ENCODE measurements around the gene ECE1. TPM values are rescaled to one million over a fixed set of nuclear protein-coding genes. Genes with fewer than 3 reads are reported as not detected.
"Not testable (repeated sequence)": the region's sequence is repeated elsewhere in the genome, so short reads cannot be mapped to it uniquely, and the experiment has no call there.

The ECE1 gene
- total and polyA plus RNA-seq, 2 donors (not counting 1 experiment from before 2014, with no cell fraction given) = 131 to 138 TPM

DNA sequence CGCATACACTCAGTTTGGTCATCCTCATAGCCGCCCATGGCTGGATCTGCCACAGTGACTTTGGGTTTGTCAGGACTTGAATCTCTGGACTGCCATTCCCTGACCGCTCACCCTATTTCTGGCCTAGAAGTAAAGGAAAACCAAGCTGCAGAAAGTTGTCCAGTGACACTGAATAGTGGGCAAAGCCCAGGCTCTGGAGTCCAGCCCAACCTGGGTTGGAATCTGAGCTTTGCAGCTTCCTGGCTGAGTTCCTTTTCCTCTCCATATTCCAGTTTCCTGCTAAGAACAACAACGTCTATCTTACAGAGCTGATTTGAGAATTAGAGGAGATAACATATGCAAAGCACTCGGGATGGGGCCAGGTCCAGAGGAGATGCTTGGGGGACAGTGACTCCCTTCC is 98.0 kb downstream of the ECE1 start:
- DNase-seq (ENCODE audit: low read depth in 2 of 2) = no peak
- H3K79me2 ChIP-seq (ENCODE audit: control insufficient read depth, insufficient read depth, low read length) = no peaks in the 10 kb centered on the region
- no peaks in the 10 kb centered on the region for H4K20me1 ChIP-seq (ENCODE audit: control insufficient read depth, extremely low read depth, insufficient read depth, low read length)
- peaks cover 3% of the 10 kb centered on the region for H3K4me1 ChIP-seq (ENCODE audit: control insufficient read depth, extremely low read depth, insufficient read depth, low read length)
- no peaks in the 10 kb centered on the region for H3K9me3 ChIP-seq (ENCODE audit: control insufficient read depth, insufficient read depth, low read depth, low read length)
- H2AFZ ChIP-seq (ENCODE audit: low read length) = no peak overlapping the region
- H3K4me2 ChIP-seq (ENCODE audit: extremely low read depth, insufficient read depth, low read length) = no peak overlapping the region
- TF ChIP-seq EZH2 (IDR thresholded peaks at IDR 0.05; ENCODE audit: low read length, missing control alignments) = no peak
- TF ChIP-seq, protein P1, sequence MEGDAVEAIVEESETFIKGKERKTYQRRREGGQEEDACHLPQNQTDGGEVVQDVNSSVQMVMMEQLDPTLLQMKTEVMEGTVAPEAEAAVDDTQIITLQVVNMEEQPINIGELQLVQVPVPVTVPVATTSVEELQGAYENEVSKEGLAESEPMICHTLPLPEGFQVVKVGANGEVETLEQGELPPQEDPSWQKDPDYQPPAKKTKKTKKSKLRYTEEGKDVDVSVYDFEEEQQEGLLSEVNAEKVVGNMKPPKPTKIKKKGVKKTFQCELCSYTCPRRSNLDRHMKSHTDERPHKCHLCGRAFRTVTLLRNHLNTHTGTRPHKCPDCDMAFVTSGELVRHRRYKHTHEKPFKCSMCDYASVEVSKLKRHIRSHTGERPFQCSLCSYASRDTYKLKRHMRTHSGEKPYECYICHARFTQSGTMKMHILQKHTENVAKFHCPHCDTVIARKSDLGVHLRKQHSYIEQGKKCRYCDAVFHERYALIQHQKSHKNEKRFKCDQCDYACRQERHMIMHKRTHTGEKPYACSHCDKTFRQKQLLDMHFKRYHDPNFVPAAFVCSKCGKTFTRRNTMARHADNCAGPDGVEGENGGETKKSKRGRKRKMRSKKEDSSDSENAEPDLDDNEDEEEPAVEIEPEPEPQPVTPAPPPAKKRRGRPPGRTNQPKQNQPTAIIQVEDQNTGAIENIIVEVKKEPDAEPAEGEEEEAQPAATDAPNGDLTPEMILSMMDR (conservative IDR thresholded peaks at IDR 0.05 in 1 of 2, IDR thresholded peaks at IDR 0.05 in 1 of 2; ENCODE audit: low read depth in 1 of 2, low read length in 2 of 2) = no peak
- H3K9ac ChIP-seq (ENCODE audit: insufficient read depth, low read length) = no peak overlapping the region
- no peaks in the 10 kb centered on the region for H3K36me3 ChIP-seq (ENCODE audit: control insufficient read depth, insufficient read depth, low read length)
- H3K4me3 ChIP-seq (replicated peaks in 1 of 4; ENCODE audit: control extremely low read depth in 1 of 4, insufficient read depth in 1 of 4, low read depth in 3 of 4, low read length in 4 of 4) = no peak overlapping the region
- no peak overlapping the region for H3K27ac ChIP-seq (ENCODE audit: insufficient read depth, low read length)
- H3K27me3 ChIP-seq (ENCODE audit: control insufficient read depth, insufficient read depth, low read length) = no peaks in the 10 kb centered on the region

DNA sequence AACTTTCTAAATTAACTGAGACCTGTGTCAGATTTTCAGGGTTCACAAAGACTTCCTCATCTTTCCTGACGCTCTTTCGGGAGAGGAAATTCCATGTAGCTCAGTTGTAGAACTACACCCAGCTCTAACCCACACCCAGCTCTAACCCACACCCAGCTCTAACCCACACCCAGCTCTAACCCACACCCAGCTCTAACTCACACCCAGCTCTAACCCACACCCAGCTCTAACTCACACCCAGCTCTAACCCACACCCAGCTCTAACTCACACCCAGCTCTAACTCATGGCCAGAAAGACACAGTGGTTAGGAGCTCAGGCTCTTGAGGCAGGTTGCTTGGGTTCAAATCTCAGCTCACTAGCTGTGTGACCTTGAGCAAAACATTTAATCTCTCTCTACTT is 99.5 kb downstream of the ECE1 start:
- not testable (repeated sequence) for H3K9ac ChIP-seq (ENCODE audit: insufficient read depth, low read length); H2AFZ ChIP-seq (ENCODE audit: low read length); H3K79me2 ChIP-seq (ENCODE audit: control insufficient read depth, insufficient read depth, low read length); H3K27me3 ChIP-seq (ENCODE audit: control insufficient read depth, insufficient read depth, low read length); H4K20me1 ChIP-seq (ENCODE audit: control insufficient read depth, extremely low read depth, insufficient read depth, low read length); H3K4me3 ChIP-seq (replicated peaks in 1 of 4; ENCODE audit: control extremely low read depth in 1 of 4, insufficient read depth in 1 of 4, low read depth in 3 of 4, low read length in 4 of 4); DNase-seq (ENCODE audit: low read depth in 2 of 2); H3K27ac ChIP-seq (ENCODE audit: insufficient read depth, low read length); H3K9me3 ChIP-seq (ENCODE audit: control insufficient read depth, insufficient read depth, low read depth, low read length); H3K4me1 ChIP-seq (ENCODE audit: control insufficient read depth, extremely low read depth, insufficient read depth, low read length); H3K4me2 ChIP-seq (ENCODE audit: extremely low read depth, insufficient read depth, low read length); H3K36me3 ChIP-seq (ENCODE audit: control insufficient read depth, insufficient read depth, low read length)

- no peak overlapping the region for H3K27ac ChIP-seq (ENCODE audit: insufficient read depth, low read length)
These were observed 100.3 kb downstream of the ECE1 start for GRCh38 chr1:21189906-21190500.

More at GRCh38 chr1:21189906-21190500, 100.3 kb downstream of the ECE1 start:
- H4K20me1 ChIP-seq (ENCODE audit: control insufficient read depth, extremely low read depth, insufficient read depth, low read length) = no peaks in the 10 kb centered on the region
- no peaks in the 10 kb centered on the region for H3K9me3 ChIP-seq (ENCODE audit: control insufficient read depth, insufficient read depth, low read depth, low read length)
- TF ChIP-seq, protein P1 (conservative IDR thresholded peaks at IDR 0.05 in 1 of 2, IDR thresholded peaks at IDR 0.05 in 1 of 2; ENCODE audit: low read depth in 1 of 2, low read length in 2 of 2) = no peak
- TF ChIP-seq EZH2 (IDR thresholded peaks at IDR 0.05; ENCODE audit: low read length, missing control alignments) = no peak
- H3K9ac ChIP-seq (ENCODE audit: insufficient read depth, low read length) = no peak overlapping the region
- H2AFZ ChIP-seq (ENCODE audit: low read length) = no peak overlapping the region
- H3K79me2 ChIP-seq (ENCODE audit: control insufficient read depth, insufficient read depth, low read length) = no peaks in the 10 kb centered on the region
- no peaks in the 10 kb centered on the region for H3K36me3 ChIP-seq (ENCODE audit: control insufficient read depth, insufficient read depth, low read length)
- H3K4me2 ChIP-seq (ENCODE audit: extremely low read depth, insufficient read depth, low read length) = no peak overlapping the region
- no peaks in the 10 kb centered on the region for H3K27me3 ChIP-seq (ENCODE audit: control insufficient read depth, insufficient read depth, low read length)
- DNase-seq (ENCODE audit: low read depth in 2 of 2) = no peak
- no peak overlapping the region for H3K4me3 ChIP-seq (replicated peaks in 1 of 4; ENCODE audit: control extremely low read depth in 1 of 4, insufficient read depth in 1 of 4, low read depth in 3 of 4, low read length in 4 of 4)
- peaks cover 2% of the 10 kb centered on the region for H3K4me1 ChIP-seq (ENCODE audit: control insufficient read depth, extremely low read depth, insufficient read depth, low read length)
